NOMO-1 (cell line): ENCODE data around the gene GVQW3.
"Not testable (repeated sequence)": the region's sequence is repeated elsewhere in the genome, so short reads cannot be mapped to it uniquely, and the experiment has no call there.

Experiments used
- DNase-seq, 2 experiments: peaks; one replicate each; lab custom pipeline; 2025; ENCODE audit not compliant: unreplicated experiment in 2 of 2; lab: John Stamatoyannopoulos, UW

The GVQW3 gene

GRCh38 chr11:76382209-76382608 lies 1.1 kb downstream of the GVQW3 start:
- no peak for DNase-seq

DNA sequence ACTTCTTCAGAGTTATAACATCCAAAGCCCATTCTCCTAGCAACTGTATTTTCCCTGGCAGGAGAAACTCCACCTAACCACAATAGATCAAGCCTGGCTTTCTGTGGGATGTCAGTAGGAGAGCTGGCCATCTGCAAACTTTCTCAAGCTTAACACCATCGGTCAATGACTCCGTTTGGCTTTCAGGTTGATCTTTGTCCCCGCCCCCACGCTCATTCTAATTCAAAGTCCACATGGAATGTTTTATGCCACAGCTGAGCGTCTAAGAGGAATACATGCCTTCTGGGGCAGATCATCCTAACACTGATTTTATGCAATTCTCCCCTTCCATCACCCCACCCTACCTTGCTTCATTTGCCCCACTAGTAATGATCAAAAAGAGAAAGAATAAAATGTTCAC lies 4.8 kb downstream of the GVQW3 start:
- DNase-seq = no peak

DNA sequence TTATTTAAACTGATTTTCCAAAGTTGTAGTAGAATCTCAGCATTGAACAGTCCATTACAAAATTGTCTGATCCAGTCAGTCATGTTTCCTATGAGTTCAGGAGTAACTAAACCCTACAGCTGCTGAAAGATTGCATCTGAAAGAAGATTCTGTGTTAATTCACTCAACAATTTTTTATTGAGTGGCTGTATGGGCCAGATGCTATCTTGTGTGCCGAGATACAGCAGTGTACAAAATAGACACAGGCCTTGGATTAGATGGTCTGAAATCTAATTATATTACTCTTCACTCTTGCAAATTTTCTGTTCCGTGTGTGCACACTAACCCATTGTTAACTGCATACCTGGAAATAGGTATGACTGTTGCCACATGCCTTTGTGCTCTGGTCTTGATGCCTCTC lies 7.3 kb downstream of the GVQW3 start:
- DNase-seq = no peak

DNA sequence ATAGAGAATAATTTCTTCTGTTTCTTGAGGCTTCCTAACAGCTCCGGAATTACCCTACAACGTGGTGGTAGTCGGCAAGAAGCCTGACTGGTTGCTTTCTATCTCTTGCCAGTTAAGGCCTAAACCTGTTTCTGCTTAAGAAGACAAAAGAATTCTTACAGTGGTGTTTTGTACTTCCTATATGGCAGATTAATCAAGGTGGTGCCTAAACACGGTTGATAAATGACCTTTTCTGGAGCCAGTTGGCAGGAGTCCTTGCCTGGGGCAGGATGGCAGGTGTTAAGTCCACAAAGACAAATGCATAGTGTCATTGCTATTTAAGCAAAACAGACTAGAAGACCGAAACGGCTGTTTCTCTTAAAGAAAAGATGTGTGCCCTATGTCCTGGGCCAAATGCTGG lies 9.9 kb downstream of the GVQW3 start:
- no peak for DNase-seq

DNA sequence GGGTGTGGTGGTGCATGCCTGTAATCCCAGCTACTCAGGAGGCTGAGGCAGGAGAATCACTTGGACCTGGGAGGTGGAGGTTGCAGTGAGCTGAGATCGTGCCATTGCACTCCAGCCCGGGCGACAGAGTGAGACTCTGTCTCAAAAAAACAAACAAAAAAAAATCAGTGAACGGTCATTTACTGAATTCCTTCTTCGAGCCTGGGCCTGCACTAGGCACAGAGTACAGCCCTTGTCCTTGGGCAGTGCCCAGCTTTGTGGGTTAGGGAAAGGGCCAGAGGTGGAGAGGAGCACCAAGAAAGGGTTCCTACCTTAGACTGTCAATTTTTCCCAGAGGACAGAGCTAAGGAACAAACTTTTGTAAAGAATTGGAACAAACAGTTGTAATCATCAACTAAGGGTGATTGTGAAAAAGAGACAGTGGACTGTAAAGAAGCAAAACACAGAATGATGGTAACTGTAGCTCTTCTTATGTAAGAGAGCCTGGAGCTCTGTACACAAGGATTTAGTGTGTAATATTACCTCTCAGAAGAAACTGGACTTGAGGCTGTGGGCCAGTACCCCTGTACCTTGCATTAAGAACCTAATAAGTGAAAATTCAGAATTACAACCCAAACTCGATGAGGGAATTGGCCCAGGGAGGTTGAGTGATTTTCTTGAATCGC lies 10.8 kb downstream of the GVQW3 start:
- no peak for DNase-seq

- peak in 1 of 2 experiments; percentile 64 for DNase-seq
These were observed 11.7 kb downstream of the GVQW3 start for GRCh38 chr11:76392870-76393269.

- no peak for DNase-seq
These were observed 13.3 kb downstream of the GVQW3 start for GRCh38 chr11:76394411-76394810.

- DNase-seq = no peak
These were observed 14.2 kb downstream of the GVQW3 start for GRCh38 chr11:76395296-76395695.

GRCh38 chr11:76397383-76397782 lies 16.3 kb downstream of the GVQW3 start:
- no peak for DNase-seq

DNA sequence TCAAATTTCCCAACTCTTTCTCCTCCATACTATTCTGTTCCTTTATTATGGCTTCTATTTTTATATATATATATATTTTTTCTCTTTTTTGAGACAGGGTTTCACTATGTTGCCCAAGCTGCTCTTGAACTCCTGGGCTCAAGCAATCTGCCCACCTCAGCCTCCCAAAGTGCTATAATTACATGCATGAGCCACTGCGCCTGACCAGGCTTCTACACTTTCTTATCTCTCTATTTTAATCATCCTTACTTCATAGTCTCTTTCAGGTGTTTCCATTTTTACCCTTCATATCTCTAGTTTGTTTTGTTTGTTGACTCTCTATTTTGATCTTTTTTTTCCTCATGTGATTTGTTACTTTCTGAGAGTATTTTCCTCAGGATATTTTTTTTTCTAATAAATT lies 19.8 kb downstream of the GVQW3 start:
- no peak for DNase-seq

- DNase-seq = not testable (repeated sequence)
These were observed 20.4 kb downstream of the GVQW3 start for GRCh38 chr11:76401484-76401883.

DNA sequence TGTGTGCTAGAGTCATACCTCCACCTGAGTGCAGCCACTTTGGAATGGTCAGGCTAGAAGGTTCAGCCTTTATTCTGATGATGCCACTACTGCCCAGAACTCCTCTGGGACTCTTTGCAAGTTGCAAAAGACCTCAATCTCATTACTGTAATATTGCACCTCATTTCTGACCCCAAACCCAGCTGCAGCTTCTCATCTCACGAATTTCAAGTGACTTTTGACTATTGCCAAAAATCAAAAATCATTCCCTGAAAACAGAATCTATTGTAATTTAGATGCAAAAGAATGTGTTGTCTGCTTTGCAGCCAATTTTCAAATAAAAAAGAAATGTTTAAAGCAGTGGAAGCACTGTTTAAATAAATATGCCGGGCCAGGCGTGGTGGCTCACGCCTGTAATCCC lies 25.2 kb downstream of the GVQW3 start:
- DNase-seq = no peak

DNA sequence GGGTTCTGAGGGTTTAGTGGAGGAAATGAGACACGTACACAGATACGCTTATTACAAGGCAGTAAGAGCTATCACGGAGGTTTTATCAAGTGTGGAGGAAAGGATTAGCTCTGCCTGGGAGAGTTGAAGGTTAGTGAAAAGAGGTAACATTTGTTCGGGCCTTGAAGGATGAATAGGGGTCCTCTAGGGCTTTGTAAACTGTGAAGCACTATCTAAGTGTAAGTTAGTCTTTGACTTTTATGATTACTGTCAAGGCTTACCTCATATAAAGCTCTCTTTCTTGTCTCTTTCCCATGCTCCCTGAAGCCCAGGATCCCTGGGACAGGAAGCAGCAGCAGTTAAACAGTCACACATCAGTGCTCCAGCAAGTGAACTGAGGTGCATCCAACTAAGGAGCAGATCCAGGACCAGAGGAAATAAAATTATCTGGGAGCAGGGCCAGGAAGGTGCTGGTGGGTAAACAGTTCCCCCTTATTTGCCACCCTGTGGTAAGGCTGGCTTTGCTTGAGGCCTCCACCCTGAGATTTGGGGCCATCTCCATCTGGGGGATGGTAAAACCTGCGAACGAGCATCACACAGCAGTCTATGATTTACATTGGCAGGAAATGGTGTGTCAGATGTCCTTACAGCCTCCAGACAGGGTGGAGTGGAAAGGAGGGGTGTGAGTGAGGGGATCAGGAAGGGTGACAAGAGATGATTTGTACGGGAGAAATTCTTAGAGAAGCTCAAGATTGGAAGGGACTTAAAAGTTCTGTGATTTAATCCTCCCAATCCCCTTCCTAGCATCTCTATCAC lies 27.2 kb downstream of the GVQW3 start:
- no peak for DNase-seq

GRCh38 chr11:76410851-76411357 lies 29.8 kb downstream of the GVQW3 start:
- no peak for DNase-seq

DNA sequence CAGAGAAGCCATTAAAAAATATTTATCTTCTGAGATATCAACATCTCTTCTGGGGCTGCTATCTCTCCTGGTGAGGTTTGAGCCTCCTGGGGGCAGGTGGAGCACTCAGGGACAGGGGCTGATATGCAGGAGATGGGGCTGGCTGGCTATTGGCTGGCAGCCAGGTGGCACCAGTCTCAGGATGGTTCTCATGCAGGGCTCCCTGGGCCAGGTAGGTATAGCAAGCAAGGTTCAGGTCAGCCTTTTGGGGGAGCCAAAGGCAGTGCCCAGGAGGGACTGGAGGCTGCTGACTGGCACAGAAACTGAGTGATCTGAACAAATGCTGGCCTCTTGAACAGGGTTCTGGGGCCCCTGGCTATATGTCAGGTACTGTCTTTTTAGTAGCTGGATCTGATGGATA lies 34.0 kb downstream of the GVQW3 start:
- no peak for DNase-seq

DNA sequence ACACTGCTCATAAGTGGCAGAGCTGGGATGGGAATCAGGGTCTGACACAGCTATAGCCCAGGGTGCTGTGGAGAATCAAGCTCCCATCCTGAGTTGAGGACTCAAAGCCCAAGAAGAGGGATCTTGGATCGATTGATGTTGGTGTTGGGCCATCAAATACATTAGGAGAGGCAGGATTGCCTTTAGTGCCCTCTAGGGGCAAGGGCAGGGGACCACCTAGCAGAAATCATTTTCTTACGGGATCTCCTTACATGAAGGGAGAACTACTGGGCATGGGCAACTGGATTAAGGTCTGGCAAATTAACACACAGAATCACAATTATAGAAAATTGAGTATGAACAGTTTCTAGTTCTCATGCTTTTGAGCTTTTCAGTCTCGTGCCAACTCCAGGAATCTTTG lies 38.8 kb downstream of the GVQW3 start:
- DNase-seq = peak in 1 of 2 experiments; percentile 10

DNA sequence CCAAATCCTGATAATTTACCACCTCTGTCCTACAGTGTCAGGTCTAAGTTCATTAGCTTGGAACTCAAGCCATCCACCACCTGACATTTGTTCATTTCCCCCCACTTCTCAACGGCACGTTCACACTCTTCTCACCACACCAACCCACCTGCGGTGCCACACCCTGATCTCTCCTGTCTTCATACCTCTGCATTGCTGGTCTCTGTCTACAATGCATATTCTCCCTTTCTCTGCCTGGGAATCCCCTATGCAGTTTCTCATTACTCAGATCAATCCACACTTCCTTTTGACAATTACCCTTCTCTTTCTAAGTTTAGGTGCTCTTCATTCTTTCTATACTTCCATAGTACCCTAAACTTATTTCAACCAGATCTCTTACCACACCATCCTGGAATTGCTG lies 43.3 kb downstream of the GVQW3 start:
- no peak for DNase-seq

- no peak for DNase-seq
These were observed 43.8 kb downstream of the GVQW3 start for GRCh38 chr11:76424891-76425290.

- DNase-seq = no peak
These were observed 45.5 kb downstream of the GVQW3 start for GRCh38 chr11:76426660-76427059.

DNA sequence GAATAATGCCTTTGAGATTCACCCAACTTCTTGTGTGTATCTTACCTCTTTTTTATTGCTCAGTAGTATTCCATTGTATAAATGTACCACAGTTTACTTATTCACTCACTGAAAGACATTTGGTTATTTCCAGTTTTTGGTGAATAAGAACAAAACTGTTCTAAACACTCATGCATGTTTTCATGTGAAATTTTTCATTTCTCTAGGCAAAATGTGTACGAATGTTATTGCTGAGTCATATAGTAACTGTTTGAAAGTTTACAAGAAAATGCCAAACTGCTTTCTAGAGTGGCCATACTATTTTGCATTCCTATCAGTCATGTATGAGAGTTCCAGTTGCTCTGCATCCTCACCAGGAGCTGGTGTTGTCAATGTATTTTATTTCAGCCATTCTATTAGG lies 54.9 kb downstream of the GVQW3 start:
- no peak for DNase-seq

- DNase-seq = no peak
These were observed 62.3 kb downstream of the GVQW3 start for GRCh38 chr11:76443268-76443980.

- no peak for DNase-seq
These were observed 62.9 kb downstream of the GVQW3 start for GRCh38 chr11:76444065-76444383.
